HEK293 (cell line): Measurements from ENCODE around the gene BBS12.

ENCODE experiments used
- CTCF ChIA-PET: fragments of 350-600 bp; formaldehyde crosslinking; extraction: SDS; loops from one replicate; lab custom pipeline; 2021; ENCODE audit warnings: antibody characterized with exemption; lab: Yijun Ruan, JAX
- POLR2A ChIA-PET: fragments of 300-600 bp; formaldehyde crosslinking; extraction: SDS; loops from one replicate; lab custom pipeline; 2020; ENCODE audit warnings: antibody characterized with exemption, inconsistent platforms; lab: Yijun Ruan, JAX
- H3K27ac ChIP-seq: fragments of 200-500 bp; sonication (Bioruptor generic); 2 replicates; pipeline ENCODE4 v1.5.1; 2014; ENCODE audit warnings: low read depth, low read length, control low read depth, inconsistent platforms; ENCODE audit errors: extremely low read depth
- H3K36me3 ChIP-seq, 2 experiments: fragments of 200-500 bp in 1 of 2; sonication (Bioruptor generic) in 1 of 2; 1 replicate in 1 of 2; 2 replicates in 1 of 2; pipeline ENCODE4 v1.5.1; 2014 to 2017; ENCODE audit warnings: inconsistent platforms in 2 of 2, low read length in 2 of 2; ENCODE audit not compliant: control insufficient read depth in 2 of 2, insufficient read depth in 1 of 2
- H3K4me1 ChIP-seq: fragments of 200-500 bp; sonication (Bioruptor generic); 2 replicates; pipeline ENCODE4 v1.5.1; 2014; ENCODE audit warnings: mild to moderate bottlenecking, low read length, inconsistent platforms; ENCODE audit not compliant: control insufficient read depth, insufficient read depth
- H3K4me3 ChIP-seq: 2 replicates; pipeline ENCODE4 v1.5.1; 2011; ENCODE audit warnings: low read depth, mild to moderate bottlenecking, control low read depth, low read length, moderate library complexity
- H3K9me3 ChIP-seq: fragments of 200-500 bp; sonication (Bioruptor generic); 2 replicates; pipeline ENCODE4 v1.5.1; 2014; ENCODE audit warnings: low read depth, low read length, inconsistent platforms; ENCODE audit not compliant: control insufficient read depth, insufficient read depth
- INSM2 ChIP-seq: fragments of 450-650 bp; formaldehyde crosslinking; IDR thresholded peaks from 2 replicates; pipeline ENCODE4 v1.5.1; 2016; ENCODE audit warnings: missing biosample characterization, missing genetic modification characterization
- SP7 ChIP-seq: fragments of 450-650 bp; formaldehyde crosslinking; IDR thresholded peaks from 2 replicates; pipeline ENCODE4 v1.5.1; 2016; ENCODE audit warnings: missing biosample characterization, missing genetic modification characterization
- TCF7L2 ChIP-seq: IDR thresholded peaks from 2 replicates; pipeline ENCODE4 v1.6.1; 2011; ENCODE audit warnings: low read depth, mild to moderate bottlenecking, inconsistent platforms, low read length, moderate library complexity, borderline replicate concordance
- TRIM28 ChIP-seq: IDR thresholded peaks from 2 replicates; pipeline ENCODE4 v1.6.1; 2011; ENCODE audit warnings: low read length, control low read depth, borderline replicate concordance
- ZBTB10 ChIP-seq: fragments of 450-650 bp; formaldehyde crosslinking; IDR thresholded peaks from 2 replicates; pipeline ENCODE4 v1.5.1; 2016; ENCODE audit warnings: missing biosample characterization, missing genetic modification characterization
- ZBTB17 ChIP-seq: fragments of 450-650 bp; formaldehyde crosslinking; IDR thresholded peaks from 2 replicates; pipeline ENCODE4 v1.5.1; 2016; ENCODE audit warnings: missing biosample characterization, missing genetic modification characterization
- ZFP37 ChIP-seq: fragments of 450-650 bp; formaldehyde crosslinking; IDR thresholded peaks from 2 replicates; pipeline ENCODE4 v1.5.1; 2016; ENCODE audit warnings: missing biosample characterization, missing genetic modification characterization
- ZNF138 ChIP-seq: fragments of 450-650 bp; formaldehyde crosslinking; IDR thresholded peaks from 2 replicates; pipeline ENCODE4 v1.5.1; 2016; ENCODE audit warnings: missing biosample characterization, missing genetic modification characterization, borderline replicate concordance
- ZNF155 ChIP-seq: fragments of 450-650 bp; formaldehyde crosslinking; IDR thresholded peaks from 2 replicates; pipeline ENCODE4 v1.5.1; 2016; ENCODE audit warnings: missing biosample characterization, missing genetic modification characterization
- ZNF169 ChIP-seq: fragments of 450-650 bp; formaldehyde crosslinking; IDR thresholded peaks from 2 replicates; pipeline ENCODE4 v1.5.1; 2016; ENCODE audit warnings: missing biosample characterization, missing genetic modification characterization
- ZNF2 ChIP-seq: fragments of 450-650 bp; formaldehyde crosslinking; IDR thresholded peaks from 2 replicates; pipeline ENCODE4 v1.5.1; 2016; ENCODE audit warnings: missing biosample characterization, missing genetic modification characterization
- ZNF23 ChIP-seq: fragments of 450-650 bp; formaldehyde crosslinking; IDR thresholded peaks from 2 replicates; pipeline ENCODE4 v1.5.1; 2016; ENCODE audit warnings: missing biosample characterization, missing genetic modification characterization, borderline replicate concordance
- ZNF335 ChIP-seq: fragments of 450-650 bp; formaldehyde crosslinking; conservative IDR thresholded peaks from 2 replicates; pipeline ENCODE4 v1.5.1; 2016; ENCODE audit warnings: missing biosample characterization, missing genetic modification characterization
- ZNF366 ChIP-seq: fragments of 450-650 bp; formaldehyde crosslinking; conservative IDR thresholded peaks from 2 replicates; pipeline ENCODE4 v1.5.1; 2016; ENCODE audit warnings: missing biosample characterization, missing genetic modification characterization
- ZNF513 ChIP-seq: fragments of 450-650 bp; IDR thresholded peaks from 2 replicates; pipeline ENCODE4 v1.5.1; 2018; ENCODE audit warnings: missing biosample characterization, missing genetic modification characterization
- ZNF548 ChIP-seq: fragments of 450-650 bp; formaldehyde crosslinking; IDR thresholded peaks from 2 replicates; pipeline ENCODE4 v1.5.1; 2016; ENCODE audit warnings: missing biosample characterization, missing genetic modification characterization
- ZNF596 ChIP-seq: fragments of 450-650 bp; IDR thresholded peaks from 2 replicates; pipeline ENCODE4 v1.5.0; 2018; ENCODE audit warnings: missing biosample characterization, mild to moderate bottlenecking, missing genetic modification characterization, moderate library complexity
- ZNF645 ChIP-seq: fragments of 450-650 bp; formaldehyde crosslinking; IDR thresholded peaks from 2 replicates; pipeline ENCODE4; 2016; ENCODE audit warnings: missing biosample characterization, missing genetic modification characterization
- ZNF837 ChIP-seq: fragments of 450-650 bp; formaldehyde crosslinking; IDR thresholded peaks from 2 replicates; pipeline ENCODE4 v1.5.1; 2016; ENCODE audit warnings: missing biosample characterization, missing genetic modification characterization

Gene BBS12

GRCh38 chr4:122766950-122767349 is 34.4 kb downstream of the BBS12 start (continued):
- TF ChIP-seq ZNF366 (tag by site-specific recombination) = no peak
- no peak for TF ChIP-seq ZNF169 (tag by site-specific recombination)
- no peak for TF ChIP-seq ZFP37 (tag by site-specific recombination)
- TF ChIP-seq ZNF23 = no peak
- TF ChIP-seq, all 188 proteins: peak for 0

GRCh38 chr4:122771724-122772123 is 39.2 kb downstream of the BBS12 start:
- ChIA-PET CTCF (interaction anchor here (1.0 kb wide), 1 partner anchor 14 kb away, joined by 3 read pairs; no protein-coding TSS in a partner anchor), POLR2A (no interaction called here)
- Histone ChIP-seq H3K27ac (no peak overlapping the region), H3K9me3 (no peaks in the 10 kb centered on the region), H3K36me3 (no peaks in the 10 kb centered on the region), H3K4me1 (no peaks in the 10 kb centered on the region), H3K4me3 (no peak overlapping the region)
- TF ChIP-seq TRIM28 = no peak

- Histone ChIP-seq H3K9me3 (no peaks in the 10 kb centered on the region), H3K36me3 (no peaks in the 10 kb centered on the region), H3K27ac (no peak overlapping the region), H3K4me3 (no peak overlapping the region), H3K4me1 (no peaks in the 10 kb centered on the region)
- TF ChIP-seq ZNF138 (tag by site-specific recombination) (no peak), ZNF837 (tag by site-specific recombination) (no peak), ZNF645 (tag by site-specific recombination) (no peak), ZNF548 (tag by site-specific recombination) (no peak), ZBTB10 (tag by site-specific recombination) (no peak), SP7 (tag by site-specific recombination) (no peak), ZNF2 (no peak)
- POLR2A ChIA-PET = no interaction called here
- CTCF ChIA-PET = interaction anchor here (1.0 kb wide), 1 partner anchor 14 kb away, joined by 3 read pairs; no protein-coding TSS in a partner anchor
Observed at GRCh38 chr4:122772311-122772710, 39.8 kb downstream of the BBS12 start.

- POLR2A ChIA-PET = no interaction called here
- no peaks in the 10 kb centered on the region for H3K4me1 ChIP-seq
- no peaks in the 10 kb centered on the region for H3K9me3 ChIP-seq
- H3K4me3 ChIP-seq = no peak overlapping the region
- H3K27ac ChIP-seq = no peak overlapping the region
- CTCF ChIA-PET = no interaction called here
- no peaks in the 10 kb centered on the region for H3K36me3 ChIP-seq
- no peak for TF ChIP-seq ZNF513
- TF ChIP-seq TCF7L2 = no peak
- TF ChIP-seq INSM2 (tag by site-specific recombination) = no peak
- no peak for TF ChIP-seq ZNF138 (tag by site-specific recombination)
- TF ChIP-seq ZBTB17 (tag by site-specific recombination) = no peak
- no peak for TF ChIP-seq ZNF155
- no peak for TF ChIP-seq ZNF596 (tag by site-specific recombination)
- TF ChIP-seq ZNF335 (tag by site-specific recombination) = no peak
Observed at GRCh38 chr4:122772986-122773385, 40.5 kb downstream of the BBS12 start.
